Ishikawa (cell line): ENCODE results near the gene BRD3.

Experiments used
- CEBPB ChIP-seq: IDR thresholded peaks from 2 replicates; pipeline ENCODE4 v1.6.1; 2012
- EP300 ChIP-seq: IDR thresholded peaks from 2 replicates; pipeline ENCODE4 v1.6.1; 2012; ENCODE audit warnings: borderline replicate concordance
- RAD21 ChIP-seq: IDR thresholded peaks from 2 replicates; pipeline ENCODE4 v1.6.1; 2012; ENCODE audit warnings: low read depth
- TAF1 ChIP-seq: IDR thresholded peaks from 2 replicates; pipeline ENCODE4 v1.6.1; 2012; ENCODE audit warnings: low read depth, mild to moderate bottlenecking
- TCF12 ChIP-seq: IDR thresholded peaks from 2 replicates; pipeline ENCODE4 v1.6.1; 2012; ENCODE audit warnings: low read depth
- YY1 ChIP-seq: IDR thresholded peaks from 2 replicates; pipeline ENCODE4 v1.6.1; 2012; ENCODE audit warnings: low read depth
- TF ChIP-seq, protein P1 (sequence below): IDR thresholded peaks from 2 replicates; pipeline ENCODE4 v1.6.1; 2012
- TF ChIP-seq, protein P2 (sequence below): IDR thresholded peaks from 2 replicates; pipeline ENCODE4 v1.6.1; 2012

DNA sequence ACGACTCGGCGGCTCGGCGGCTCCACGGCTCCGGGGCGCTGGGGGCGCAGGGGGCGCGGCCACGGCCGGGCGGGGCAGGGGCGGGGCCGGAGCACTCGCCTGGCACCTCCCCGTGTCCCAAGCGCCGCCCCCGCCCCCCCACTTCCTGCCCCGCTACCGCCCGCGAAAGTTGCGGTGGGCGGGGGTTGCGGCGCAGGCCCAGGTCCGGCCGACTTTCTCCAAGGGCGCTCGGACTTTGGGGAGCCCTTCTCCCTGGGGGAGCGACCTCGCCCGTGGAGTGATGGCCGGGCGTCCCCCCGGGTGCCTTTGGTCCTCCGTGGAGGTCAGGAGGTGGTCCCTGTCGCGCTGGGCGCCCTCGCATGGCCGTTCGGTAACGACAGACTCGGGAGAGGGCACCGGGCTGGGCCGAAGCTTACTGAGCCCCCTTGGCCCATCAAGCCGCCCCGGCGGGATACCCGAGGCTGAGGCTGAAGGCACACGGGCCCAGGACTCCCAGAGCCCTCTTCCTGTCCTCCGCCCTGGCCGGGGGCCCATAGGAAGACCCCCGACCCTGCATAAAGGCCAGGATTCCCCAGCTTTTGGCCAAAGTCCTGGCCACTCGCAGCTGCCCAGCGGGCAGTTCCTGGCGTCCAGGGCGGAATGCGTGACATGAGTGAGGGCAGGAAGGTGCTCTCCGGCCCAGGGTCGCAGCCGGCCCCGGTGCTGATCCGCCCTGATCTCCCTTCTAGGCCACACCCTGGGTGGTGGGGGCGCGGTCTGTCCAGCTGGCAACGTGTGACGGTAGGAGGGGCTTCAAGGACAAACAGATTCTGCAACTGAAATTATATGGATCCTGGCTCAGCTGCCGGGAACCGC lies 74.8 kb downstream of the BRD3 start:
- TF ChIP-seq EP300 (no peak), TCF12 (no peak; the same call in 1 of the 2 replicates), CEBPB (no peak), RAD21 (peak; percentile 16; the same call in 1 of the 2 replicates), TAF1 (no peak; the same call in 1 of the 2 replicates), YY1 (no peak)
- TF ChIP-seq, protein P1, sequence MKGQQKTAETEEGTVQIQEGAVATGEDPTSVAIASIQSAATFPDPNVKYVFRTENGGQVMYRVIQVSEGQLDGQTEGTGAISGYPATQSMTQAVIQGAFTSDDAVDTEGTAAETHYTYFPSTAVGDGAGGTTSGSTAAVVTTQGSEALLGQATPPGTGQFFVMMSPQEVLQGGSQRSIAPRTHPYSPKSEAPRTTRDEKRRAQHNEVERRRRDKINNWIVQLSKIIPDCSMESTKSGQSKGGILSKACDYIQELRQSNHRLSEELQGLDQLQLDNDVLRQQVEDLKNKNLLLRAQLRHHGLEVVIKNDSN = no peak
- TF ChIP-seq, protein P2, sequence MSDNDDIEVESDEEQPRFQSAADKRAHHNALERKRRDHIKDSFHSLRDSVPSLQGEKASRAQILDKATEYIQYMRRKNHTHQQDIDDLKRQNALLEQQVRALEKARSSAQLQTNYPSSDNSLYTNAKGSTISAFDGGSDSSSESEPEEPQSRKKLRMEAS = no peak; the same call in 1 of the 2 replicates
